ENCODE data around the gene CACNB1.

GRCh38 chr17:39227364-39227919 lies 30.0 kb upstream of the CACNB1 start:
- no peak for TF ChIP-seq POU6F1 (CRISPR knock-in tag; IDR thresholded peaks at IDR 0.05; ENCODE audit: borderline replicate concordance, low read depth)
- TF ChIP-seq ZFP30 (CRISPR knock-in tag; IDR thresholded peaks at IDR 0.05) = no peak
- no peak for TF ChIP-seq PATZ1 (CRISPR knock-in tag; IDR thresholded peaks at IDR 0.05; ENCODE audit: borderline replicate concordance)
- no peak for TF ChIP-seq OSR1 (CRISPR knock-in tag; IDR thresholded peaks at IDR 0.05)
- no peak for TF ChIP-seq PPARA (CRISPR knock-in tag; IDR thresholded peaks at IDR 0.05; ENCODE audit: borderline replicate concordance)
- TF ChIP-seq CSDC2 (CRISPR knock-in tag; IDR thresholded peaks at IDR 0.05) = no peak

Data from SK-N-SH treated with all-trans-retinoic acid at 6 μM for 48 hours (cell line).